Ascending aorta (tissue), 2 donors: ENCODE measurements around the gene KCNH5. TPM values are rescaled to one million over a fixed set of nuclear protein-coding genes. Genes with fewer than 3 reads are reported as not detected.

Experiments used
- DNase-seq, 2 donors: peaks; one replicate each; pipeline ENCODE4 v3.0.0-alpha.2; 2019; ENCODE audit warnings: low spot score in 2 of 2
- H3K27ac ChIP-seq, 2 donors: fragments of 200-600 bp; sonication (generic); one replicate each; pipeline ENCODE4 v1.5.1; 2016 to 2017; ENCODE audit warnings: mild to moderate bottlenecking in 1 of 2
- H3K27me3 ChIP-seq: fragments of 200-600 bp; sonication (generic); one replicate; pipeline ENCODE4 v1.5.1; 2017
- H3K36me3 ChIP-seq, 2 donors: fragments of 200-600 bp; sonication (generic); one replicate each; pipeline ENCODE4 v1.5.1; 2016
- H3K4me1 ChIP-seq, 2 donors: fragments of 200-600 bp; sonication (generic); one replicate each; pipeline ENCODE4 v1.5.1; 2016 to 2017; ENCODE audit warnings: mild to moderate bottlenecking in 1 of 2
- H3K4me3 ChIP-seq, 2 donors: fragments of 200-600 bp; sonication (generic); one replicate each; pipeline ENCODE4 v1.5.1; 2016 to 2017; ENCODE audit warnings: mild to moderate bottlenecking in 1 of 2
- H3K9me3 ChIP-seq, 2 donors: fragments of 200-600 bp; sonication (generic); one replicate each; pipeline ENCODE4 v1.5.1; 2016
- intact Hi-C: fragments of 100-400 bp; cut with DNase I; formaldehyde crosslinking; loops from one replicate; pipeline ENCODE4 v1.15.1; 2023
- total RNA-seq: library from RNA; depleted of rRNA; stranded (reverse); fragments of >200 nt; gene quantifications from one replicate; pipeline ENCODE4 v1.1.0, GENCODE V29; 2016
- TF ChIP-seq, protein P1 (sequence below), 3 experiments: fragments of 200-600 bp in 2 of 3; fragments of 450-650 bp in 1 of 3; sonication (generic) in 2 of 3; IDR thresholded peaks; one replicate each; pipeline ENCODE4 v1.5.1; 2016 to 2019; ENCODE audit warnings: antibody characterized with exemption in 3 of 3, mild to moderate bottlenecking in 1 of 3, moderate library complexity in 1 of 3

The KCNH5 gene
- total RNA-seq, 1 donor from 2014 or later = not detected

DNA sequence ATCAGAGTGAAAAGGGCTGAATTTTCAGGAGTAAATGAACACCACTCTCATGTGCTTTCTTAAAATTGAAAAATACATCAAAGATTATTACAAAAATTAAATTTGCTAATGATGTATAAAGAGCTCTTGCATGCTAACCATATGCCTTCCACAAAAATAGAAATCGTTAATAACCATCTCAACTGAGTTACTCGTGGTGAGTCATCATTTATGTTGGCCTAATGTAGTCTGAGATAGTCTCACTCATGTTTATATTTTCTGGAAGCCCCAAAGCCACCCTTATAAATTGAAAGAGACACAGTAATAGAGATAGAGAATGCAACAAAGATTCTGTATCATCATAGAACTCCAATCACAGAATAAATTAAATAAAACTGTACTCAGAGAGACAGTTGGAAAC is 131.2 kb downstream of the KCNH5 start:
- no peak overlapping the region for H3K4me3 ChIP-seq
- intact Hi-C loops = no loop called here
- H3K27ac ChIP-seq = no peak overlapping the region
- no peaks in the 10 kb centered on the region for H3K36me3 ChIP-seq
- TF ChIP-seq, protein P1, sequence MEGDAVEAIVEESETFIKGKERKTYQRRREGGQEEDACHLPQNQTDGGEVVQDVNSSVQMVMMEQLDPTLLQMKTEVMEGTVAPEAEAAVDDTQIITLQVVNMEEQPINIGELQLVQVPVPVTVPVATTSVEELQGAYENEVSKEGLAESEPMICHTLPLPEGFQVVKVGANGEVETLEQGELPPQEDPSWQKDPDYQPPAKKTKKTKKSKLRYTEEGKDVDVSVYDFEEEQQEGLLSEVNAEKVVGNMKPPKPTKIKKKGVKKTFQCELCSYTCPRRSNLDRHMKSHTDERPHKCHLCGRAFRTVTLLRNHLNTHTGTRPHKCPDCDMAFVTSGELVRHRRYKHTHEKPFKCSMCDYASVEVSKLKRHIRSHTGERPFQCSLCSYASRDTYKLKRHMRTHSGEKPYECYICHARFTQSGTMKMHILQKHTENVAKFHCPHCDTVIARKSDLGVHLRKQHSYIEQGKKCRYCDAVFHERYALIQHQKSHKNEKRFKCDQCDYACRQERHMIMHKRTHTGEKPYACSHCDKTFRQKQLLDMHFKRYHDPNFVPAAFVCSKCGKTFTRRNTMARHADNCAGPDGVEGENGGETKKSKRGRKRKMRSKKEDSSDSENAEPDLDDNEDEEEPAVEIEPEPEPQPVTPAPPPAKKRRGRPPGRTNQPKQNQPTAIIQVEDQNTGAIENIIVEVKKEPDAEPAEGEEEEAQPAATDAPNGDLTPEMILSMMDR (IDR thresholded peaks at IDR 0.05) = no peak
- no peaks in the 10 kb centered on the region for H3K4me1 ChIP-seq
- no peaks in the 10 kb centered on the region for H3K27me3 ChIP-seq
- no peak for DNase-seq
- no peaks in the 10 kb centered on the region for H3K9me3 ChIP-seq

DNA sequence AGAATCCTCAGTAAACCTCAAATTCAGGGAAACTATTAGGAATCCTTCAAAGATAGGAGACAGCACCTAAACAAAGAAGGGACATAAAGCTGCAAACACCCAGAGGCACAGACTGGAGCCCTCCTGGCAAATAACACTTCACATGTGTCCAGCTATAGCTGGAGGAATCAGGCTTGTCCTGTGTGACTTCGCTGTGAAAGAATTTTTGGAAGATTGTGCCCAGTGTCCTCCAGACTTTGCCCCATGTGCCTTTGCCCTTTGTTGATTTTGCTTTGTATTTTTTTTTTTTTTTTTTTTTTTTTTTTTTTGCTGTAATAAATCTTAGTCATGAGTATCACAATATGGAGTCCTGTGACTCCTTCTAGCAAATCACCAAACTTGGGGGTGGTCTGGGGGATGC is 136.8 kb downstream of the KCNH5 start:
- Histone ChIP-seq H3K27me3 (no peaks in the 10 kb centered on the region), H3K36me3 (no peaks in the 10 kb centered on the region), H3K27ac (no peak overlapping the region), H3K4me1 (no peaks in the 10 kb centered on the region), H3K9me3 (no peaks in the 10 kb centered on the region), H3K4me3 (no peak overlapping the region)
- TF ChIP-seq, protein P1 (IDR thresholded peaks at IDR 0.05) = no peak
- no peak for DNase-seq
- intact Hi-C loops = no loop called here

DNA sequence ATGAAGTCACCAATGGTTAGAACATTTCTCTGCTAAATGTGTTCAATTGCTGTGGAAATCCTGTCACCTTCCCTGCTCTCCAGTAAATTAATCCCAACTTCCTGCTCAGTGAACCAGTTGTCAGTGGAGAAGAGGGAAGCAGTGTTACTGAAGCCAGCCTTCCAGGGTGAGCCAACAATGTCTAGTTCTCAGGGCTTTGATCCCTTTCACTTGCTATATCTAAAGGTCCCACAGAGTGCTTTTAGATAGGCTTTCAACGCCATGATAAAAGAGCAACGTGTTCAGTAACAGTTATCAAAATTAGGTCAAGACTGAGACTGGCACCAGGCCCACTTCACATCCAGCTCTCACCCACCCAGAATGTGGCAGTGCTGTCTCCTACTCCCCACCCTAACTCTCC is 139.7 kb downstream of the KCNH5 start:
- no peak for DNase-seq
- H3K9me3 ChIP-seq = no peaks in the 10 kb centered on the region
- TF ChIP-seq, protein P1 (IDR thresholded peaks at IDR 0.05) = no peak
- no peak overlapping the region for H3K27ac ChIP-seq
- intact Hi-C loops = no loop called here
- no peaks in the 10 kb centered on the region for H3K4me1 ChIP-seq
- no peak overlapping the region for H3K4me3 ChIP-seq
- no peaks in the 10 kb centered on the region for H3K36me3 ChIP-seq
- H3K27me3 ChIP-seq = no peaks in the 10 kb centered on the region

DNA sequence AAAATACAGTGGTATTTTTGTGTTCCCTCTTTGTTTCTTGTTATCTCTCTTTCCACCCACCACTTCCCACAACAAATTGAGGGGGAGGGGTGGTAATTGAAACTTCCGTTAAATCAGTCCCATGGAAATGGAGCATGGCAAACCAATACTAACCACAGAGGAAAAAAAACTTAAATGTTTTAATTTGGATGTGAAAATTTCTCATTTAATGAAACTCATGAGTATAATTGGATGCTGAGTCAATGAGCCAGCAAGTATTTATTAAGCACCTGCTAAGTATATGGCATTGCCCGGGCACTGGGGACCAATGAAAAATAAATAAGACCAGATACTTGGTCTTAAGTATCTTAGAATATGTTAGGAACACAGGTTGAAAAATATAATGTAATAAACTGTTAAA is 147.5 kb downstream of the KCNH5 start:
- Histone ChIP-seq H3K27me3 (no peaks in the 10 kb centered on the region), H3K4me3 (no peak overlapping the region), H3K4me1 (no peaks in the 10 kb centered on the region), H3K27ac (no peak overlapping the region), H3K9me3 (no peaks in the 10 kb centered on the region), H3K36me3 (no peaks in the 10 kb centered on the region)
- no peak for DNase-seq
- intact Hi-C loops = no loop called here
- TF ChIP-seq, protein P1 (IDR thresholded peaks at IDR 0.05) = no peak

DNA sequence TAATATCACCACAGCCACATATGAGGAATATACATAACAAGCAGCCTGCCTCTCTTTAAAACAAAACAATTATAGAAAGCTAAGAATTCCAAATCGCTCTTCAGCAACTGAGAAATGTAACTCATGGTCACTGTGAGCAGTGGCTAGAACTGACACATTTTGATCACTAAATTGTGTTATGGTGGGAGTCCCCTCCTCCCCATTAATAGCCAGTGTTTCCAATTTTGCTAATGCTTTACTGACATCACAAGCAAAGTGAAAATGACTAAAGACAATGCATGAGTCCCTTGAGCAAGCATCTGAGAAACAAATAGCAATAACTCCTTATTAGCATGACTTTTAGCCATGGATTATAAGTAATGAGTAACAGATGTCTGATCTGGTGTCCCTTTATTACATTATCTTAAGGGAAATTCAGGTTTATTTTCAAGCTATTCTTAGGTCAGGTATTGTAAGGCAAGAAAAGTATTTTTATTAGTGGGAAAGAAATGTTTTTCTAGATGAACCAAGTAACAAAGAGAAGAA is 148.3 kb downstream of the KCNH5 start:
- Histone ChIP-seq H3K4me1 (no peaks in the 10 kb centered on the region), H3K27me3 (no peaks in the 10 kb centered on the region), H3K9me3 (no peaks in the 10 kb centered on the region), H3K36me3 (no peaks in the 10 kb centered on the region), H3K4me3 (no peak overlapping the region), H3K27ac (no peak overlapping the region)
- DNase-seq = no peak
- intact Hi-C loops = no loop called here
- TF ChIP-seq, protein P1 (IDR thresholded peaks at IDR 0.05) = no peak

DNA sequence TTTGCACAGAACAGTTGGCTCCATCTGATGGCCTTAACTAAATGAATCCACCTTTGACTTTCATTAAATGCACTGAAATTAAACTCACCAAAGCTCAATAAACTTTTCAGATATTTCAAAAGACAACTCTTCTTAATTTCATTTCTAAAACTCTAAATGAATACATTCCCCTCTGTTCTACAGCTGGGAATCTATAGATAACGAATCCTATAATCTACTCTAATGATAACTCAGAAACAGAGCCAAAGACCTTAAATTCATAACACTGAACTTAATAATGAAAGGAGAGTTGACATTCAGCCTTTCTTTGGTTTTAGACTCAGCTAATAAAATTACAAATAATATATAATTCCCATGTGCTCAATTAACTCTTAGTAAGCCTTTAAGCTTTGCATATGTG is 150.5 kb downstream of the KCNH5 start:
- H3K4me1 ChIP-seq = no peaks in the 10 kb centered on the region
- H3K27ac ChIP-seq = no peak overlapping the region
- DNase-seq = no peak
- H3K9me3 ChIP-seq = no peaks in the 10 kb centered on the region
- no peak overlapping the region for H3K4me3 ChIP-seq
- intact Hi-C loops = no loop called here
- no peaks in the 10 kb centered on the region for H3K36me3 ChIP-seq
- TF ChIP-seq, protein P1 (IDR thresholded peaks at IDR 0.05) = no peak
- H3K27me3 ChIP-seq = no peaks in the 10 kb centered on the region
